ENCODE results near the gene UXT. TPM values are rescaled to one million over a fixed set of nuclear protein-coding genes. Genes with fewer than 3 reads are reported as not detected.
"Not testable (repeated sequence)": the region's sequence is repeated elsewhere in the genome, so short reads cannot be mapped to it uniquely, and the experiment has no call there.

UXT gene
- polyA plus RNA-seq, 3 donors: 134 to 213 (median 174) TPM

GRCh38 chrX:47674776-47675175, 15.8 kb upstream of the UXT start:
- Histone ChIP-seq H3K36me3 (replicated peaks in 1 of 2; ENCODE audit: control insufficient read depth in 1 of 2, insufficient read depth in 2 of 2, low read length in 2 of 2) (no peaks in the 10 kb centered on the region), H3K9ac (ENCODE audit: insufficient read depth, low read length, poor library complexity, severe bottlenecking) (no peak overlapping the region), H4K20me1 (ENCODE audit: insufficient read depth, low read length) (no peaks in the 10 kb centered on the region), H3K9me3 (replicated peaks in 1 of 2; ENCODE audit: control insufficient read depth in 1 of 2, insufficient read depth in 1 of 2, low read length in 2 of 2) (peaks cover 3 to 8% of the 10 kb centered on the region in 2 donors), H2AFZ (ENCODE audit: insufficient read depth, low read depth, low read length, poor library complexity, severe bottlenecking) (no peak overlapping the region), H3K27ac (ENCODE audit: low read depth in 1 of 2, low read length in 2 of 2) (no peak overlapping the region), H3K27me3 (ENCODE audit: control insufficient read depth in 2 of 2, insufficient read depth in 2 of 2, low read length in 2 of 2) (no peaks in the 10 kb centered on the region), H3K79me2 (ENCODE audit: insufficient read depth, low read length) (no peaks in the 10 kb centered on the region), H3K4me3 (replicated peaks in 1 of 3; ENCODE audit: low read depth in 2 of 3, low read length in 3 of 3) (no peak overlapping the region), H3K4me2 (replicated peaks; ENCODE audit: extremely low read depth, low read length, poor library complexity, severe bottlenecking) (no peak overlapping the region), H3K4me1 (ENCODE audit: control insufficient read depth in 1 of 2, insufficient read depth in 2 of 2, low read length in 2 of 2) (no peaks in the 10 kb centered on the region)
- Mint-ChIP-seq H3K36me3 (no peaks in the 10 kb centered on the region), H3K27ac (no peak overlapping the region), H3K4me1 (peaks cover 4% of the 10 kb centered on the region), H3K9me3 (peaks cover 4 to 28% (median 8%) of the 10 kb centered on the region in 7 donors), H3K4me3 (no peak overlapping the region), H3K27me3 (ENCODE audit: low read depth in 3 of 3) (peaks cover 0 to 6% (median 0%) of the 10 kb centered on the region in 3 donors)
- no peak for TF ChIP-seq CTCF (IDR thresholded peaks at IDR 0.05)
- WGBS (ENCODE audit: insufficient coverage): no CpG with 5 or more reads among the region's 5 CpGs
- intact Hi-C loops (cut with micrococcal nuclease): no loop called here
- DNase-seq: no peak

GRCh38 chrX:47665797-47666196, 6.8 kb upstream of the UXT start:
- H3K9me3 ChIP-seq (replicated peaks in 1 of 2; ENCODE audit: control insufficient read depth in 1 of 2, insufficient read depth in 1 of 2, low read length in 2 of 2); H3K4me1 Mint-ChIP-seq; H3K27me3 ChIP-seq (ENCODE audit: control insufficient read depth in 2 of 2, insufficient read depth in 2 of 2, low read length in 2 of 2); intact Hi-C loops (cut with micrococcal nuclease); H2AFZ ChIP-seq (ENCODE audit: insufficient read depth, low read depth, low read length, poor library complexity, severe bottlenecking); H3K36me3 Mint-ChIP-seq; H3K9ac ChIP-seq (ENCODE audit: insufficient read depth, low read length, poor library complexity, severe bottlenecking); H3K4me2 ChIP-seq (replicated peaks; ENCODE audit: extremely low read depth, low read length, poor library complexity, severe bottlenecking); H3K4me1 ChIP-seq (ENCODE audit: control insufficient read depth in 1 of 2, insufficient read depth in 2 of 2, low read length in 2 of 2); DNase-seq; H3K9me3 Mint-ChIP-seq; H3K27ac ChIP-seq (ENCODE audit: low read depth in 1 of 2, low read length in 2 of 2); H3K4me3 Mint-ChIP-seq; H3K79me2 ChIP-seq (ENCODE audit: insufficient read depth, low read length); H3K27me3 Mint-ChIP-seq (ENCODE audit: low read depth in 3 of 3); H3K4me3 ChIP-seq (replicated peaks in 1 of 3; ENCODE audit: low read depth in 2 of 3, low read length in 3 of 3); H4K20me1 ChIP-seq (ENCODE audit: insufficient read depth, low read length); H3K36me3 ChIP-seq (replicated peaks in 1 of 2; ENCODE audit: control insufficient read depth in 1 of 2, insufficient read depth in 2 of 2, low read length in 2 of 2); H3K27ac Mint-ChIP-seq: not testable (repeated sequence)
- no CpG with 5 or more reads among the region's 4 CpGs for WGBS (ENCODE audit: insufficient coverage)

Measured in CD14-positive monocyte (primary cell).